Mesenchymal stem cell (in vitro differentiated cells and primary cell): ENCODE results near the gene KCTD10.

Experiments
- DNase-seq: peaks from one replicate; pipeline ENCODE4 v3.0.0-alpha.2; 2013
- H2AFZ ChIP-seq: one replicate; pipeline ENCODE4 v1.6.1; 2013; ENCODE audit warnings: low read depth, mild to moderate bottlenecking, control low read depth, inconsistent platforms, low read length, moderate library complexity
- H2AK5ac ChIP-seq: 2 replicates; pipeline ENCODE4 v1.6.1; 2013; ENCODE audit warnings: low read length, moderate library complexity, mild to moderate bottlenecking, inconsistent platforms; ENCODE audit not compliant: severe bottlenecking
- H2BK120ac ChIP-seq: one replicate; pipeline ENCODE4 v1.6.1; 2013; ENCODE audit warnings: low read depth, mild to moderate bottlenecking, inconsistent platforms, low read length, moderate library complexity
- H2BK12ac ChIP-seq, 2 experiments: one replicate each; pipeline ENCODE4 v1.6.1; 2013; ENCODE audit warnings: inconsistent platforms in 2 of 2, low read length in 2 of 2, mild to moderate bottlenecking in 2 of 2, moderate library complexity in 2 of 2, control low read depth in 1 of 2
- H2BK15ac ChIP-seq: one replicate; pipeline ENCODE4 v1.6.1; 2013; ENCODE audit warnings: mild to moderate bottlenecking, low read depth, inconsistent platforms; ENCODE audit not compliant: poor library complexity, severe bottlenecking
- H2BK5ac ChIP-seq: 2 replicates; pipeline ENCODE4 v1.6.1; 2013; ENCODE audit warnings: low read depth, mild to moderate bottlenecking, low read length, control low read depth, inconsistent platforms; ENCODE audit not compliant: poor library complexity, severe bottlenecking
- H3K14ac ChIP-seq, 2 experiments: one replicate each; pipeline ENCODE4 v1.6.1; 2013; ENCODE audit warnings: inconsistent platforms in 2 of 2, low read length in 2 of 2, control low read depth in 1 of 2, mild to moderate bottlenecking in 1 of 2, moderate library complexity in 1 of 2
- H3K18ac ChIP-seq, 2 experiments: one replicate each; pipeline ENCODE4 v1.6.1; 2013; ENCODE audit warnings: inconsistent platforms in 2 of 2, low read length in 2 of 2, control low read depth in 1 of 2, low read depth in 1 of 2, mild to moderate bottlenecking in 1 of 2
- H3K23ac ChIP-seq, 2 experiments: one replicate each; pipeline ENCODE4 v1.6.1; 2013; ENCODE audit warnings: inconsistent platforms in 2 of 2, low read length in 2 of 2, mild to moderate bottlenecking in 2 of 2, moderate library complexity in 2 of 2, control low read depth in 1 of 2
- H3K27ac ChIP-seq: 2 replicates; pipeline ENCODE4 v1.5.1; 2013; ENCODE audit warnings: mild to moderate bottlenecking, moderate library complexity, low read length, control low read depth, inconsistent platforms; ENCODE audit not compliant: poor library complexity, severe bottlenecking
- H3K27me3 ChIP-seq, 2 experiments: 2 replicates each; pipeline versions ENCODE4 v1.6.1 to v1.7.0; 2013; ENCODE audit warnings: low read length in 2 of 2, mild to moderate bottlenecking in 2 of 2, moderate library complexity in 2 of 2, control low read depth in 1 of 2, inconsistent platforms in 1 of 2; ENCODE audit not compliant: control insufficient read depth in 1 of 2, insufficient read depth in 1 of 2
- H3K36me3 ChIP-seq, 2 experiments: 2 replicates each; pipeline versions ENCODE4 v1.6.1 to v1.7.0; 2013; ENCODE audit warnings: low read length in 2 of 2, control low read depth in 1 of 2, inconsistent platforms in 1 of 2, low read depth in 1 of 2, mild to moderate bottlenecking in 1 of 2; ENCODE audit not compliant: insufficient read depth in 2 of 2, control insufficient read depth in 1 of 2
- H3K4ac ChIP-seq, 2 experiments: one replicate each; pipeline ENCODE4 v1.6.1; 2013; ENCODE audit warnings: inconsistent platforms in 2 of 2, low read length in 2 of 2, mild to moderate bottlenecking in 2 of 2, moderate library complexity in 2 of 2, control low read depth in 1 of 2, low read depth in 1 of 2
- H3K4me1 ChIP-seq: 2 replicates; pipeline ENCODE4 v1.6.1; 2013; ENCODE audit warnings: low read depth, low read length, control low read depth; ENCODE audit not compliant: control insufficient read depth, insufficient read depth
- H3K4me2 ChIP-seq: 2 replicates; pipeline ENCODE4 v1.6.1; 2013; ENCODE audit warnings: low read length, mild to moderate bottlenecking, inconsistent platforms; ENCODE audit not compliant: poor library complexity, severe bottlenecking
- H3K4me3 ChIP-seq, 2 experiments: 2 replicates each; pipeline versions ENCODE4 v1.5.1 to v1.7.0; 2013; ENCODE audit warnings: low read length in 2 of 2, mild to moderate bottlenecking in 2 of 2, control low read depth in 1 of 2, low read depth in 1 of 2; ENCODE audit not compliant: insufficient read depth in 1 of 2
- H3K79me1 ChIP-seq: replicated peaks from 2 replicates; pipeline ENCODE4 v1.6.1; 2013; ENCODE audit warnings: mild to moderate bottlenecking, control low read depth, low read length, inconsistent platforms; ENCODE audit not compliant: poor library complexity, severe bottlenecking
- H3K9ac ChIP-seq: 2 replicates; pipeline ENCODE4 v1.7.0; 2013; ENCODE audit warnings: mild to moderate bottlenecking, low read length, moderate library complexity
- H3K9me3 ChIP-seq: 2 replicates; pipeline ENCODE4 v1.7.0; 2013; ENCODE audit warnings: mild to moderate bottlenecking, low read length; ENCODE audit not compliant: control insufficient read depth
- H4K8ac ChIP-seq: one replicate; pipeline ENCODE4 v1.6.1; 2013; ENCODE audit warnings: inconsistent platforms, mild to moderate bottlenecking, low read length, moderate library complexity
- H4K91ac ChIP-seq: one replicate; pipeline ENCODE4 v1.6.1; 2013; ENCODE audit warnings: mild to moderate bottlenecking, low read length, inconsistent platforms
- WGBS: methylation state at CpG from one replicate; pipeline ENCODE4 v1.1.7; 2013; ENCODE audit warnings: mixed read lengths; 5-methylcytosine and 5-hydroxymethylcytosine counted together

Gene KCTD10

GRCh38 chr12:109467978-109468676 lies 9.0 kb downstream of the KCTD10 start:
- Histone ChIP-seq H3K36me3 (peaks cover 51 to 67% of the 10 kb centered on the region in 2 experiments), H2BK15ac (no peak overlapping the region), H3K23ac (peak overlapping the region in 1 of 2 experiments; percentile 17), H3K79me1 (no peaks in the 10 kb centered on the region), H2BK5ac (no peak overlapping the region), H2AFZ (no peak overlapping the region), H3K9me3 (no peaks in the 10 kb centered on the region), H2BK12ac (peak overlapping the region; percentile 28 to 31), H3K9ac (peak overlapping the region; percentile 42), H2AK5ac (peak overlapping the region; percentile 42), H3K4me3 (peak overlapping the region in 1 of 2 experiments; percentile 13), H4K91ac (no peak overlapping the region), H2BK120ac (no peak overlapping the region), H3K27ac (no peak overlapping the region), H3K4ac (peak overlapping the region in 1 of 2 experiments; percentile 4), H3K4me1 (peaks cover 34% of the 10 kb centered on the region), H3K18ac (peak overlapping the region in 1 of 2 experiments; percentile 58), H3K4me2 (no peak overlapping the region), H4K8ac (peak overlapping the region; percentile 38), H3K14ac (peak overlapping the region in 1 of 2 experiments; percentile 42), H3K27me3 (no peaks in the 10 kb centered on the region)
- no peak for DNase-seq
- 87% methylated on average over 6 of the region's 8 CpGs for WGBS

GRCh38 chr12:109466821-109467220 lies 10.3 kb downstream of the KCTD10 start:
- Histone ChIP-seq H3K4me3 (peak overlapping the region in 1 of 2 experiments; percentile 16), H4K8ac (no peak overlapping the region), H2BK12ac (no peak overlapping the region), H3K9me3 (no peaks in the 10 kb centered on the region), H2BK5ac (no peak overlapping the region), H3K27me3 (no peaks in the 10 kb centered on the region), H3K79me1 (no peaks in the 10 kb centered on the region), H4K91ac (no peak overlapping the region), H2BK15ac (no peak overlapping the region), H2AFZ (no peak overlapping the region), H3K27ac (no peak overlapping the region), H2AK5ac (peak overlapping the region; percentile 14), H3K4ac (peak overlapping the region in 1 of 2 experiments; percentile 42), H3K9ac (peak overlapping the region; percentile 42), H2BK120ac (no peak overlapping the region), H3K36me3 (peaks cover 47 to 57% of the 10 kb centered on the region in 2 experiments), H3K14ac (no peak overlapping the region), H3K23ac (no peak overlapping the region), H3K4me1 (peaks cover 39% of the 10 kb centered on the region), H3K4me2 (no peak overlapping the region), H3K18ac (no peak overlapping the region)
- WGBS = 82% methylated on average over 3 of the region's 3 CpGs
- DNase-seq = no peak

- Histone ChIP-seq H4K91ac (no peak overlapping the region), H3K9me3 (no peaks in the 10 kb centered on the region), H3K4ac (no peak overlapping the region), H2BK120ac (no peak overlapping the region), H2BK15ac (no peak overlapping the region), H3K9ac (no peak overlapping the region), H3K14ac (no peak overlapping the region), H3K27me3 (no peaks in the 10 kb centered on the region), H3K18ac (no peak overlapping the region), H3K4me3 (peak overlapping the region in 1 of 2 experiments; percentile 16), H2AK5ac (peak overlapping the region; percentile 77), H3K23ac (no peak overlapping the region), H3K79me1 (no peaks in the 10 kb centered on the region), H3K4me2 (no peak overlapping the region), H2BK12ac (no peak overlapping the region), H4K8ac (no peak overlapping the region), H2BK5ac (no peak overlapping the region), H2AFZ (no peak overlapping the region), H3K36me3 (peaks cover 47 to 52% of the 10 kb centered on the region in 2 experiments), H3K4me1 (peaks cover 43% of the 10 kb centered on the region), H3K27ac (no peak overlapping the region)
- DNase-seq = no peak
- WGBS = 92% methylated on average over 2 of the region's 2 CpGs
Measured at GRCh38 chr12:109466305-109466704, 10.8 kb downstream of the KCTD10 start.

- peak overlapping the region; percentile 100 for H3K27ac ChIP-seq
- no peaks in the 10 kb centered on the region for H3K27me3 ChIP-seq
- no peaks in the 10 kb centered on the region for H3K79me1 ChIP-seq
- H3K9ac ChIP-seq = peak overlapping the region; percentile 95
- no peaks in the 10 kb centered on the region for H3K9me3 ChIP-seq
- peak overlapping the region; percentile 28 for H2AK5ac ChIP-seq
- H3K36me3 ChIP-seq = peaks cover 48 to 52% of the 10 kb centered on the region in 2 experiments
- no peak overlapping the region for H2AFZ ChIP-seq
- no peak overlapping the region for H3K4ac ChIP-seq
- no peak overlapping the region for H3K4me2 ChIP-seq
- DNase-seq = no peak
- H4K8ac ChIP-seq = peak overlapping the region; percentile 53
- no peak overlapping the region for H3K14ac ChIP-seq
- H2BK12ac ChIP-seq = peak overlapping the region in 1 of 2 experiments; percentile 56
- peak overlapping the region; percentile 53 for H4K91ac ChIP-seq
- H3K23ac ChIP-seq = no peak overlapping the region
- peak overlapping the region; percentile 37 for H2BK15ac ChIP-seq
- H2BK120ac ChIP-seq = peak overlapping the region; percentile 6
- peaks cover 52% of the 10 kb centered on the region for H3K4me1 ChIP-seq
- 95% methylated on average over 12 of the region's 14 CpGs for WGBS
- H3K4me3 ChIP-seq = no peak overlapping the region
- H2BK5ac ChIP-seq = peak overlapping the region; percentile 49
- H3K18ac ChIP-seq = no peak overlapping the region
Measured at GRCh38 chr12:109464642-109465351, 12.3 kb downstream of the KCTD10 start.
